Amygdala (tissue), 56 donors: ENCODE results near the gene SCAPER.
A peak's percentile ranks its signal among the peaks of the same experiment; 100 is the strongest.
"Not testable (repeated sequence)": the region's sequence is repeated elsewhere in the genome, so short reads cannot be mapped to it uniquely, and the experiment has no call there.

Experiments
- DNase-seq, 56 donors: peaks; one replicate each; lab custom pipeline; 2025; lab: John Stamatoyannopoulos, UW

SCAPER gene

GRCh38 chr15:76584868-76585575, 320.1 kb downstream of the SCAPER start:
- no peak for DNase-seq

GRCh38 chr15:76582550-76582949, 322.6 kb downstream of the SCAPER start:
- no peak for DNase-seq

- DNase-seq = no peak
These were observed 327.1 kb downstream of the SCAPER start for GRCh38 chr15:76577879-76578512.

- DNase-seq = peak in 20 of 56 donors; percentile 2 to 51 (median 18)
These were observed 328.4 kb downstream of the SCAPER start for GRCh38 chr15:76576523-76577279.

DNA sequence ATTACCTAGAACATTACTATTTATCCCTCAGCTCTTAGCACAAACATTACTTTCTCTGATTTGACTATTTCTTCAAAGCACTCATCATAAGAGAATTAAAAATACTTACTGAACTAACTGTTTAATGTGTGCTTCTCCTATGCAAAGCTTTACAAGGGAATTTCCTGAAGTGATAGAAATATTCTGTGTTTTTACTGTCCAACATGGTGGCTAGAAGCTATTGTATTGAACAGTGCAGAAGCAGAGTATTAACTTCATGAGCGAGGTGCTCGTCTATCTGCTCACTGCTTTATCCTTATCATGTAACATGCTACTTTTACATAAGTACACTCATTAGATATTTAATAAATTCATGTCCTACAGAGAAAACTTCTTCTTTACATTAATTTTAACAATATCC, 329.5 kb downstream of the SCAPER start:
- DNase-seq = no peak

- DNase-seq = no peak
These were observed 329.9 kb downstream of the SCAPER start for GRCh38 chr15:76575274-76575673.

GRCh38 chr15:76572983-76573314, 332.2 kb downstream of the SCAPER start:
- no peak for DNase-seq

- no peak for DNase-seq
These were observed 338.9 kb downstream of the SCAPER start for GRCh38 chr15:76566276-76566675.

DNA sequence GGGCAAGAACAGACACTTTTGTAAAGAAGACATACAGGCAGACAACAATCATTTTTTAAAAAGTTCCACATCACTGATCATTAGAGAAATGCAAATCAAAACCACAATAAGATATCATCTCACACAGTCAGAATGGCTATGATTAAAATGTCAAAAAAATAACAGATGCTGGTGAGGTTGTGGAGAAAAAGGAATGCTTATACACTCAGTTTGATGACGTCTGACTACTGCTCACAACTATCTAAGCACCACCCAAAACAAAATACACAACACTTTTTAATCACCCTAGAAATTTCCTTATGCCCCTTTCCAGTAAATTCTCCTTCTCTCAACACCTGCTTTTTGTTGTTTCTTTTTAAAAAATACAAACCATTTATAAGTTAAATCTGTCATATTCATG, 339.8 kb downstream of the SCAPER start:
- DNase-seq = no peak

DNA sequence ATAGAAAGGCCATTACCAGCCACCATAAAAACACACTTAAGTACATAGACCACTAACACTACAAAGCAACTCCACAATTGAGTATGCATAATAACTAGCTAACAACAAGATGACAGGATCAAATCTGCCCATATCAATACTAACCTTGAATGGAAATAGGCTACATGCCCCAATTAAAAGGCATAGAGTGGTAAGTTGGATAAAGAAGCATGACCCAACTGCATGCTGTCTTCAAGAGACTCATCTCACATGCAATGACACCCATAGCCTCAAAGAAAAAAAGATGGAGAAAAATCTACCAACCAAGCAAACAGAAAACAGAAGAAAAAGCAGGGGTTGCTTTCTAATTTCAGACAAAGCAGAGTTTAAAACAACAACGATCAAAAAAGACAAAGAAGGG, 349.9 kb downstream of the SCAPER start:
- no peak for DNase-seq

DNA sequence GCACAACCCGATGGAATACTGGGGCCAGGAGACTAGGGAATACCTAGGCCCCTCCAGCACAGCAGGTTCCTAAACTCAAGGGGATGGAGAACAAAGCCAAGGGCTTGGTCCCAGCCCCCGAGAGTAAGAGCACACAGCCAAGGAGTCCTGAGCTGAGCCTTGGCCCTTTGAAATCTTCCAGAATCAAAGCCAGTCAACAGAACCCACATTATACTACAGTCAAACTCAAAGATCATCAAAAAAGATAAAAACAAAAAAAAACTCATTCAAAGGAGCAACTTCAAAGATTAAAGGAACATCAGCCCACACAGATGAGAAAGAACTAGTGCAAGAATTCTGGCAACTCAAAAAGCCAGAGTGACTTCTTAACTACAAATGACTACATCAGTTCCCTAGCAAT, 351.6 kb downstream of the SCAPER start:
- DNase-seq = no peak

DNA sequence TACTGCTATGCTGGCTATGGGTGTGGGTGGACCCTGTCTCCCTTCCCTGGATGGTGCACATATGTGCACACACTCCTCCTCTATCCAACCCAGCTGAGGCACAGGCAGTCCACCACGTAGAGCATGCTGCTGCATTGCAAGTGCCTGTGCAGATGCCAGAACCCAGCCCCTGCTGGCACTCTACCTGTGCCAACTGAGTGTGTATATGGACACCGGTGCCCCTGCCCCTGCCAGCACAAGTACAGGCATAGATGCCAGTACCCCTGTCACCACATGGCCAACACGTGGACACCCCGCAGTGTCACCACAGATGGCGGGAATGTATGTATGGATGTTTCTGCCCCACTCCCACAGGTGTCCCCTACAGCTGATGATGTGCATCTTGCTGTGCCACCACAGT, 352.0 kb downstream of the SCAPER start:
- no peak for DNase-seq

- no peak for DNase-seq
These were observed 358.3 kb downstream of the SCAPER start for GRCh38 chr15:76546805-76547204.

DNA sequence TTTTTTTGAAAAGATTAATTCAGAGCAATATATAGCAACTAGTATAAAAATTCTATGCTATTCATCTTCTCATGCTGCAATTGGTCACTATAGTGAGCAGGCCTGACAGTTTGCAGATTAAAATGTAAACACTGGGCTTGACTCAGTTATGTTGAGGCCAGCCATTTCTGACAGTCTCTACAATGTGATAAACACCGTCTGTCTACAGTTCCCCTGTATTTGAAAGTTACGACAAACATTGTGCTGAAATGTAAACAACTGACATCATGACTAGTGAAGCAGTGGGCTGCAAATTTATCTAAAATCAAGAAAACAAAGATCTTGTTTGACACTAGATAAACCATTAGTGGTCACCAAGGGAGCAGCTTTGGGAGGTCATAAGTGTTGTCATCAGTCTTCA, 371.1 kb downstream of the SCAPER start:
- no peak for DNase-seq

DNA sequence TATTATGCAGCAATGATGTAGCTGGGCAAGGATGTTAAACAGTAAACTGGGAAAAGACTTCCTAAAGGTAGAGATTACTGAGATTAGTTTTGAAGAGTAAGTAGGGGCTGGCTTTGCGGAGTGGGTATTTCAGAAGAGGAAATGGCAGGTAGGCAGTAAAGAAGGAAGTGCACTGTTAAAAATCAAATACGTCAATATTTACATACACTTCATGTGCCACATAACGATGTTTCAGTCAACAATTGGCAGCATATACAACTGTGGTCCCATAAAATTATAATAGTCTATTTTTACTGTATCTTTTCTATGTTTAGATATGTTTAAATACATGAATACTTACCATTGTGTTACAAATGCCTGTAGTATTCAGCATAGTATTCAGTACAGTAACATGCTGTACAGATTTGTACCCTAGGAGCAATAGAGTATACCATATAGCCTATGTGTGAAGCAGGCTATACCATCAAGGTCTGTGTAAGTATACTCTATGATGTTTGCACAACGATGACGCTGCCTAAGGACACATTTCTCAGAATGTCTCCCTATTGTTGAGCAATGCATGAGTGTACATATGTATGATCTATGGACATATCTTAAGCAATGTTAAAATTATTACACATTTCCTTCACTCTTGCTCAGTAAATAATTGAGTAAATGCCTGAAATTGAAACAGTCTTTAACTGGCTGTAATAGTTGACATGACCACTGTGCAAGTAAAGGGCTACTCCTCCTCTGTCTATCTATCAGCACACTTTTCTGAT, 371.9 kb downstream of the SCAPER start:
- no peak for DNase-seq

DNA sequence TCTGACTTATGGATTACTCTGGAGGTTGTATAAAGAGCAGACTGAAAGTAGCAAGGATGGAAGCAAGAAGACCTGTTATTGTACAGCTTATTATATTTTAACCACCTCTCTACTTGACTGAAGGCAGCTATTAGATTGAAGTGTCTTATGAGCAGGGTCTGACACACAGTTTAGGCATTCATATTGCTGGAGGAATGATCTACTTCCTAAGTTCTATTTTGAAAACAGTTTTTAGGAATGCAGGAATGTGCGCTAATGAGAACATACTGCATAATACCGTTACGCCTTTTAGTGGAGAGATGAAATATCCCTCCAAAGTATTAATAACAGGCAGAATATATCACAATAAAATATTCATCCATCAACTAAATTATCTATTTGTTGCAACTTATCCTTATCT, 375.2 kb downstream of the SCAPER start:
- no peak for DNase-seq

DNA sequence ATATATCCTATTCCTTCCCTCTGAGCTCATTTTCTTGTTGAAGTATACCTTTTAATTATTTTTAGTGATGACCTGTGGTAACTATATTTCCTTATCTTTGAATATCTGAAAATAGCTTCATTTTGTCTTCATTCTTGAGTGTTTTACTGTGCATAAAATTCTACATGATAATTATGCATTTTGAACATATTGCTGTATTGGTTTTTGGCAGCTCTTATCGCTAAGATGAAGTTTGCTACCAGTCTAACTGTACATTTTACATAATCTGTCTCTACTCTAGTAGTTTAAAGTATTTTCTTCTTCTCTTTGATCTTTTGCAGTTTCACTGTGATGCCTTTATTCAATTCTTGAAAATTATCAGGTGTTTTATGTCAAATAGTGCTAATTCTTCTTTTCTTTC, 379.0 kb downstream of the SCAPER start:
- DNase-seq = no peak

DNA sequence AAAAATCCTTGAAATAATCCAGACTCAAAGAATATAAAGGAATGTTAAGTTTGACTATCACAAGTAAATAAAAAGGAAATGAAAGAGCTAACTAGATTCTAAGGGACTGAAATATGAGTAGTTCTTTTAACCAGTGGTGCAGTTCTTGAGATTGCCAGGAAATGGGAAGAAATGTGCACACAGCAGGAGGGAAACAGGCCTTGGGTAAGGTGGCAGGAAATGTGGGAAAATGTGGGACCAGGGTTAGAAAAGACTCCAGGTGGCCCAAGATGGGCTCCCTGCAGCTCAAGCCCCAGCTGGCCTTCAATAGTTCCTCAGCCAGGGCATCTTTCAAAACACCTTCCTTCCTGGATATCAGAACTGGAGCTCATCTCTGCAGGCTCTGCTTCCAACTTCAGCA, 387.2 kb downstream of the SCAPER start:
- DNase-seq = no peak

- no peak for DNase-seq
These were observed 390.9 kb downstream of the SCAPER start for GRCh38 chr15:76514282-76514681.

- DNase-seq = no peak
These were observed 392.2 kb downstream of the SCAPER start for GRCh38 chr15:76512971-76513370.

DNA sequence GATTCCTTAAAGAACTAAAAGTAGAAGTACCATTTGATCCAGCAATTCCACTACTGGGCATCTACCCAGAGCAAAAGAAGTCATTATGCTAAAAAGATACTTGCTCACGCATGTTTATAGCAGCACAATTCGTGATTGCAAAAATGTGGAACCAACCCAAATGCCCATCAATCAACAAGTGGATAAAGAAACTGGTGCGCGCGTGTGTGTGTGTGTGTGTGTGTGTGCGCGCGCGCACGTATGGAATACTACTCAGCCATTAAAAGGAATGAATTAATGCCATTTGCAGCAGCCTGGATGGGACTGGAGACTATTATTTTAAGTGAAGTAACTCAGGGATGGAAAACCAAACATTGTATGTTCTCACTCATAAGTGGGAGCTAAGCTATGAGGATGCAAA, 394.5 kb downstream of the SCAPER start:
- not testable (repeated sequence) for DNase-seq
